Measurements from ENCODE around the gene CRIP2. TPM values are rescaled to one million over a fixed set of nuclear protein-coding genes. Genes with fewer than 3 reads are reported as not detected.
A peak's percentile ranks its signal among the peaks of the same experiment; 100 is the strongest.

CRIP2 gene
- total and polyA plus RNA-seq, 2 of the 13 experiments (the other 11 are each of a cell fraction or from before 2014, with no cell fraction given), result 31.6 to 37.9 TPM

DNA sequence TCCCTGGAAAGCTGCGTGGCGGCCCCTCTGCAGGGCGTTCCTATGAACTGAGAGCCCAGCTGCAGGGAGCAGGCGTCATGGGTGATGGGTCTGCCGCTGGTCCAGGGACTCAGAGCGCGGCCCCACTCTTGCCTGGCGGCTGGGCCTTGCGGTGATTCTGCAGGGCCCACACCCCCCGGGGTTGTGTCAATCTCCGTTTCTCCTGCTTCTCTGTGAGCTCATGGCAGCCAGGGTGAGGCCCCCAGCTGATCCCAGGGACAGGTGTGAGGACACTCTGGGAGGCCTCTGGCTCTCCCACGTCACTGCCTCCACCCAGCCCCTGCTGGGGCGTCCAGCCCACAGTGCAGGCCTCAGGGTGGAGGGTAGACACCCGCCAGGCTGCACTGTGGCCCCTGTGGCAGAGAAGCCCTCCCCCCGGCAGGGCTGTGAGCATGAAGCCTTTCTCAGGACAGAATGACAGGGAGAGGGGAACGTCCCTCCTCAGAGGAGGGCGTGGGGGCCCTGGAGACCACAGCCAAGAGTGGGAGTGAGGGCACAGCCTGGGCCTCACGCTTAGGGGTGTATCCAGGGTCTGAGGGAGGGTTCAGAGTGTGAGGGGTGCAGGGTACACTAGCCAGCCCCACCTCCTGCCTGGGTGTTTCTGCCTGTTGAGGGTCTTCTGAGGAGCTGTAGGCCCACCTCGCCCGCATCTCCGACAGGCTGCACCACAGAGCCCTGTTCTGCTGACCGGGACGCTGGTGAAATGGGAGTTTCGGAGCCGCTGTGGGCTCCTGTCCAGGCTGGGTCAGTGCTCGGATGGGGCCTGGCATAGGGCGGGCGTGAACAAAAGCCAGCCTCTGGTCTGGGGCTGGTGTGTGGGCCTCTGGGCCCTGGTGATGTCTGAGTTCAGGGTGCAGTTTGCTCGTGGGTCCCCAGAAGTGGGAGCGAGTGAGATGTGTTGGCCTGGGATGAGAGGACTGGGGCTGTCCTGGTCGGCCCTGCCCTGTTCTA lies 26.7 kb upstream of the CRIP2 start:
- ChIA-PET CTCF (ENCODE audit: low intra/inter-chr PET ratio, low total read pairs) (interaction anchor here (0.7 to 1.6 kb wide), 3 partner anchors 38 to 80 kb away, joined by 3 to 13 read pairs (median 3); partner anchors contain the start of genes CRIP1 and TEDC1), POLR2A (no interaction called here)
- Histone ChIP-seq H2AFZ (ENCODE audit: low read length) (no peak overlapping the region), H3K4me1 (ENCODE audit: insufficient read depth, low read length) (peaks cover 14% of the 10 kb centered on the region), H3K9ac (ENCODE audit: insufficient read depth, low read depth, low read length) (no peak overlapping the region), H3K9me3 (ENCODE audit: low read length) (no peaks in the 10 kb centered on the region), H3K27me3 (ENCODE audit: control insufficient read depth in 1 of 2, insufficient read depth in 2 of 2, low read length in 2 of 2) (no peaks in the 10 kb centered on the region), H3K27ac (ENCODE audit: extremely low read length, insufficient read depth, low read length) (no peak overlapping the region), H3K4me2 (ENCODE audit: low read depth, low read length) (no peak overlapping the region), H3K36me3 (replicated peaks in 1 of 2; ENCODE audit: control insufficient read depth in 1 of 2, insufficient read depth in 2 of 2, low read length in 2 of 2) (peaks cover 14 to 34% of the 10 kb centered on the region in 2 experiments; a peak in 4 of 5 replicates), H3K4me3 (replicated peaks in 1 of 3; ENCODE audit: insufficient read depth in 1 of 3, low read depth in 2 of 3, low read length in 3 of 3) (no peak overlapping the region), H4K20me1 (ENCODE audit: insufficient read depth, low read length) (no peaks in the 10 kb centered on the region), H3K79me2 (ENCODE audit: insufficient read depth, low read length) (no peaks in the 10 kb centered on the region)
- 91% methylated on average over 8 of the region's 31 CpGs for WGBS (ENCODE audit: low lambda C conversion rate)
- ATAC-seq (peak; percentile 9), FAIRE-seq (no peak), DNase-seq (ENCODE audit: low spot score) (no peak)
- TF ChIP-seq ADNP (CRISPR knock-in tag; IDR thresholded peaks at IDR 0.05) (no peak), HOXD1 (CRISPR knock-in tag; IDR thresholded peaks at IDR 0.05) (no peak), AGO2 (optimal IDR thresholded peaks at IDR 0.05; ENCODE audit: low read depth, low read length) (peak; percentile 67), HNRNPH1 (optimal IDR thresholded peaks at IDR 0.05; ENCODE audit: low read depth, low read length) (no peak), ZNF605 (CRISPR knock-in tag; IDR thresholded peaks at IDR 0.05) (0 out of 2 replicates have a peak, but pooled peaks have one; percentile 24)
- BruUV-seq (replicated peaks), result no TSS peak
- in situ Hi-C loops (cut with HindIII; ENCODE audit: extremely low pct_ligation_motif_present, low pct_unique_long_range_greater_than_20kb) (no loop called here), intact Hi-C loops (cut with micrococcal nuclease; ENCODE audit: unreplicated experiment) (no loop called here)

DNA sequence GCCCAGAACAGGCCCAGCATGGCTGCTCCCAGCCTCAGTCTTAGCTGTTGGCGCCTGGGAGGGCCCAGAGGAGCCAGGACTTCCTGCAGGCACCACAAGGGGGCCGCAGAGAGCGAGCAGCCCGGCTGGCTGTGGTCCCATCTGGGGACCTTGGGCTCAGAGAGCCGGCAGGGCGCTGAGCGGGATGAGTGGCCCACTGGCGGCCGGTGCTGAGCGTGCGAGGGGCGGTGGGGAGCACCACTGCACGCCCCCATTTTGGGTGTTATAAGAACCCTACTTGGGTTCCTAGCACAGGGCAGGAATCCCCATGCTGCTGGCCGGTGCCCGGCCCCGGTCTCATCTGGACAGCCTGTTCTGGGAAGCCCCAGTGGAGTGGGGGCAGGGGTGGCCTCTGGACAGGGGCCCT lies 25.9 kb upstream of the CRIP2 start:
- no peak overlapping the region for H3K9ac ChIP-seq (ENCODE audit: insufficient read depth, low read depth, low read length)
- peaks cover 14% of the 10 kb centered on the region for H3K4me1 ChIP-seq (ENCODE audit: insufficient read depth, low read length)
- peaks cover 14 to 33% of the 10 kb centered on the region in 2 experiments; a peak in 4 of 5 replicates for H3K36me3 ChIP-seq (replicated peaks in 1 of 2; ENCODE audit: control insufficient read depth in 1 of 2, insufficient read depth in 2 of 2, low read length in 2 of 2)
- no peak overlapping the region for H3K4me2 ChIP-seq (ENCODE audit: low read depth, low read length)
- H2AFZ ChIP-seq (ENCODE audit: low read length), result no peak overlapping the region
- DNase-seq (ENCODE audit: low spot score) (peak; percentile 20), FAIRE-seq (no peak), ATAC-seq (peak; percentile 83)
- BruUV-seq (replicated peaks), result no TSS peak
- 95% methylated on average over 4 of the region's 16 CpGs for WGBS (ENCODE audit: low lambda C conversion rate)
- H4K20me1 ChIP-seq (ENCODE audit: insufficient read depth, low read length), result no peaks in the 10 kb centered on the region
- ChIA-PET CTCF (ENCODE audit: low intra/inter-chr PET ratio, low total read pairs) (interaction anchor here (0.7 to 1.6 kb wide), 4 partner anchors 37 to 80 kb away, joined by 3 to 13 read pairs (median 3); partner anchors contain the start of genes CRIP1 and TEDC1), POLR2A (no interaction called here)
- in situ Hi-C loops (cut with HindIII; ENCODE audit: extremely low pct_ligation_motif_present, low pct_unique_long_range_greater_than_20kb), result no loop called here
- H3K4me3 ChIP-seq (replicated peaks in 1 of 3; ENCODE audit: insufficient read depth in 1 of 3, low read depth in 2 of 3, low read length in 3 of 3), result no peak overlapping the region
- H3K27me3 ChIP-seq (ENCODE audit: control insufficient read depth in 1 of 2, insufficient read depth in 2 of 2, low read length in 2 of 2), result no peaks in the 10 kb centered on the region
- H3K9me3 ChIP-seq (ENCODE audit: low read length), result no peaks in the 10 kb centered on the region
- no peak overlapping the region for H3K27ac ChIP-seq (ENCODE audit: extremely low read length, insufficient read depth, low read length)
- intact Hi-C loops (cut with micrococcal nuclease; ENCODE audit: unreplicated experiment), result no loop called here
- no peaks in the 10 kb centered on the region for H3K79me2 ChIP-seq (ENCODE audit: insufficient read depth, low read length)
- TF ChIP-seq STAG1 (CRISPR knock-in tag; IDR thresholded peaks at IDR 0.05), result peak; percentile 58
- no peak for TF ChIP-seq KDM3A (CRISPR knock-in tag; IDR thresholded peaks at IDR 0.05; ENCODE audit: low read depth)
- no peak for TF ChIP-seq ZFP36L1 (CRISPR knock-in tag; IDR thresholded peaks at IDR 0.05)
- no peak for TF ChIP-seq ZNF160 (CRISPR knock-in tag; IDR thresholded peaks at IDR 0.05)
- TF ChIP-seq ZKSCAN5 (CRISPR knock-in tag; IDR thresholded peaks at IDR 0.05), result no peak
- no peak for TF ChIP-seq ZNF280B (CRISPR knock-in tag; IDR thresholded peaks at IDR 0.05; ENCODE audit: borderline replicate concordance)
- peak; percentile 81 for TF ChIP-seq RAD21 (CRISPR knock-in tag; IDR thresholded peaks at IDR 0.05)
- no peak for TF ChIP-seq ZFP41 (CRISPR knock-in tag; IDR thresholded peaks at IDR 0.05; ENCODE audit: borderline replicate concordance)

Data from HepG2 (cell line).